Stomach (tissue), 4 donors: ENCODE results near the gene EEFSEC.

Experiments
- EP300 ChIP-seq: sonication (generic); formaldehyde crosslinking; IDR thresholded peaks from one replicate; pipeline ENCODE4 v1.6.1; 2017; ENCODE audit warnings: antibody characterized with exemption
- TF ChIP-seq, protein P1 (sequence below), 7 experiments: fragments of 450-650 bp in 4 of 7; fragments of 200-600 bp in 3 of 7; sonication (generic) in 3 of 7; IDR thresholded peaks; one replicate each; pipeline ENCODE4 v1.5.1; 2016 to 2019; ENCODE audit warnings: antibody characterized with exemption in 7 of 7, control low read depth in 2 of 7, mild to moderate bottlenecking in 1 of 7

DNA sequence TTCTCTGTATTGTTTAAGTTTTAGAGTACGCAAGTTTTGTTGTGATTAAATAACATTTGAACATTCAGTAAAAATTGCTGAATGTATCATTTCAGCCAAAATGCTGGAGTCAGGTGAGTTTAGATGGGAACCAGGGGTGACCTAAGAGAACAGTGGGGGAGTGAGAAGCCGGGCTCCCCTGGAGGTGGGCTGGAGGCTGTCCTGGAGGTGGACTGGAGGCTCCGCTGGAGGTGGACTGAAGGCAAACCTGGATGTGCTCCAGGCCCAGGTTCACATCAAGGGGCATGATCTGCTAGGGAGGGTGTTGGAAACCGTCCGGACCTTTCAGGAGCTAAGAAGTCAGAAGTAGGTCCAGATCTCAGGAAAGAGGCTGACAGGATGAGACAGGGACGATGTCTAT lies 289.7 kb downstream of the EEFSEC start:
- TF ChIP-seq, protein P1, sequence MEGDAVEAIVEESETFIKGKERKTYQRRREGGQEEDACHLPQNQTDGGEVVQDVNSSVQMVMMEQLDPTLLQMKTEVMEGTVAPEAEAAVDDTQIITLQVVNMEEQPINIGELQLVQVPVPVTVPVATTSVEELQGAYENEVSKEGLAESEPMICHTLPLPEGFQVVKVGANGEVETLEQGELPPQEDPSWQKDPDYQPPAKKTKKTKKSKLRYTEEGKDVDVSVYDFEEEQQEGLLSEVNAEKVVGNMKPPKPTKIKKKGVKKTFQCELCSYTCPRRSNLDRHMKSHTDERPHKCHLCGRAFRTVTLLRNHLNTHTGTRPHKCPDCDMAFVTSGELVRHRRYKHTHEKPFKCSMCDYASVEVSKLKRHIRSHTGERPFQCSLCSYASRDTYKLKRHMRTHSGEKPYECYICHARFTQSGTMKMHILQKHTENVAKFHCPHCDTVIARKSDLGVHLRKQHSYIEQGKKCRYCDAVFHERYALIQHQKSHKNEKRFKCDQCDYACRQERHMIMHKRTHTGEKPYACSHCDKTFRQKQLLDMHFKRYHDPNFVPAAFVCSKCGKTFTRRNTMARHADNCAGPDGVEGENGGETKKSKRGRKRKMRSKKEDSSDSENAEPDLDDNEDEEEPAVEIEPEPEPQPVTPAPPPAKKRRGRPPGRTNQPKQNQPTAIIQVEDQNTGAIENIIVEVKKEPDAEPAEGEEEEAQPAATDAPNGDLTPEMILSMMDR (IDR thresholded peaks at IDR 0.05) = no peak
- TF ChIP-seq EP300 = no peak
